Body of pancreas (tissue), 4 donors: ENCODE measurements around the gene SEM1. TPM values are rescaled to one million over a fixed set of nuclear protein-coding genes. Genes with fewer than 3 reads are reported as not detected.

ENCODE experiments used
- ATAC-seq: fragments of 150-250 bp; one replicate; pipeline ENCODE4 v1.9.1; 2016
- DNase-seq, 4 donors: peaks; one replicate each; pipeline ENCODE4 v3.0.0-alpha.2; 2019
- H3K27ac ChIP-seq, 4 donors: fragments of 200-600 bp; sonication (generic); 1 replicate in 3 of 4; 2 replicates in 1 of 4; pipeline versions ENCODE4 v1.5.1 to v1.6.1; 2016 to 2019; ENCODE audit warnings: mild to moderate bottlenecking in 1 of 4, mixed read lengths in 1 of 4, moderate library complexity in 1 of 4
- H3K27me3 ChIP-seq, 2 donors: fragments of 200-600 bp; sonication (generic); one replicate each; pipeline ENCODE4 v1.6.0; 2016; ENCODE audit warnings: mild to moderate bottlenecking in 1 of 2
- H3K36me3 ChIP-seq, 2 donors: fragments of 200-600 bp; sonication (generic); replicated peaks in 1 of 2; 2 replicates each; pipeline ENCODE4 v1.5.1; 2016; ENCODE audit warnings: low read depth in 2 of 2; ENCODE audit not compliant: insufficient read depth in 1 of 2
- H3K4me1 ChIP-seq: fragments of 200-600 bp; sonication (generic); one replicate; pipeline ENCODE4 v1.6.0; 2016
- H3K4me3 ChIP-seq, 2 donors: fragments of 200-600 bp; sonication (generic); 1 replicate in 1 of 2; 2 replicates in 1 of 2; pipeline ENCODE4 v1.5.1; 2016 to 2019
- H3K9me3 ChIP-seq, 3 donors: fragments of 200-600 bp; sonication (generic); 1 replicate in 2 of 3; 2 replicates in 1 of 3; pipeline ENCODE4 v1.5.1; 2016
- CTCF ChIP-seq, 7 experiments: fragments of 450-650 bp in 4 of 7; fragments of 200-600 bp in 3 of 7; sonication (generic) in 3 of 7; IDR thresholded peaks; one replicate each; pipeline ENCODE4 v1.5.1; 2016 to 2019; ENCODE audit warnings: antibody characterized with exemption in 7 of 7
- POLR2A ChIP-seq, 3 donors: fragments of 450-650 bp; IDR thresholded peaks; one replicate each; pipeline ENCODE4 v1.6.1; 2016; ENCODE audit warnings: antibody characterized with exemption in 3 of 3, mild to moderate bottlenecking in 2 of 3
- WGBS, 2 donors: methylation state at CpG; one replicate each; pipeline ENCODE4 v1.1.5; 2017; 5-methylcytosine and 5-hydroxymethylcytosine counted together
- intact Hi-C: fragments of 100-400 bp; cut with DNase I; formaldehyde crosslinking; loops from one replicate; pipeline ENCODE4 v1.15.1; 2023
- total RNA-seq, 2 donors: library from RNA; depleted of rRNA; stranded (reverse); fragments of >200 nt; gene quantifications; one replicate each; pipeline ENCODE4 v1.1.0, GENCODE V29; 2016

The SEM1 gene
- total RNA-seq, 2 donors from 2014 or later, result 6.6 to 19.7 TPM

- Histone ChIP-seq H3K4me1 (no peaks in the 10 kb centered on the region), H3K4me3 (no peak overlapping the region), H3K36me3 (peaks cover 0 to 2% of the 10 kb centered on the region in 2 donors), H3K27me3 (no peaks in the 10 kb centered on the region), H3K27ac (no peak overlapping the region), H3K9me3 (no peaks in the 10 kb centered on the region)
- no peak for TF ChIP-seq POLR2A (IDR thresholded peaks at IDR 0.05)
- TF ChIP-seq CTCF (IDR thresholded peaks at IDR 0.05), result no peak
- no peak for ATAC-seq
- intact Hi-C loops, result no loop called here
- no peak for DNase-seq
Measured at GRCh38 chr7:96686305-96686704, 23.3 kb downstream of the SEM1 start.

GRCh38 chr7:96685755-96686154 lies 23.9 kb downstream of the SEM1 start:
- Histone ChIP-seq H3K27me3 (no peaks in the 10 kb centered on the region), H3K4me3 (no peak overlapping the region), H3K36me3 (peaks cover 0 to 2% of the 10 kb centered on the region in 2 donors), H3K4me1 (no peaks in the 10 kb centered on the region), H3K27ac (no peak overlapping the region), H3K9me3 (no peaks in the 10 kb centered on the region)
- no peak for DNase-seq
- WGBS, 2 donors, result 87 to 92% methylated on average over 1 of the region's 1 CpG
- intact Hi-C loops, result no loop called here
- ATAC-seq, result no peak
- TF ChIP-seq POLR2A (IDR thresholded peaks at IDR 0.05) (no peak), CTCF (IDR thresholded peaks at IDR 0.05) (no peak)

GRCh38 chr7:96685353-96685752 lies 24.3 kb downstream of the SEM1 start:
- Histone ChIP-seq H3K27ac (no peak overlapping the region), H3K27me3 (no peaks in the 10 kb centered on the region), H3K36me3 (peaks cover 0 to 2% of the 10 kb centered on the region in 2 donors), H3K4me3 (no peak overlapping the region), H3K9me3 (no peaks in the 10 kb centered on the region), H3K4me1 (no peaks in the 10 kb centered on the region)
- no peak for TF ChIP-seq POLR2A (IDR thresholded peaks at IDR 0.05)
- TF ChIP-seq CTCF (IDR thresholded peaks at IDR 0.05), result no peak
- intact Hi-C loops, result no loop called here
- WGBS, 2 donors, result 61 to 73% methylated on average over 3 of the region's 3 CpGs
- DNase-seq (no peak), ATAC-seq (no peak)

- TF ChIP-seq CTCF (IDR thresholded peaks at IDR 0.05) (no peak), POLR2A (IDR thresholded peaks at IDR 0.05) (no peak)
- DNase-seq, result no peak
- ATAC-seq, result no peak
- H3K4me3 ChIP-seq, result no peak overlapping the region
- no peak overlapping the region for H3K27ac ChIP-seq
- intact Hi-C loops, result no loop called here
- H3K27me3 ChIP-seq, result no peaks in the 10 kb centered on the region
- 87 to 96% methylated on average over 4 of the region's 4 CpGs for WGBS, 2 donors
- no peaks in the 10 kb centered on the region for H3K9me3 ChIP-seq
- H3K4me1 ChIP-seq, result no peaks in the 10 kb centered on the region
- no peaks in the 10 kb centered on the region for H3K36me3 ChIP-seq
Measured at GRCh38 chr7:96679886-96680285, 29.8 kb downstream of the SEM1 start.

GRCh38 chr7:96676919-96677318 lies 32.7 kb downstream of the SEM1 start:
- Histone ChIP-seq H3K4me1 (no peaks in the 10 kb centered on the region), H3K27ac (no peak overlapping the region), H3K9me3 (no peaks in the 10 kb centered on the region), H3K4me3 (no peak overlapping the region), H3K36me3 (no peaks in the 10 kb centered on the region), H3K27me3 (no peaks in the 10 kb centered on the region)
- DNase-seq (no peak), ATAC-seq (no peak)
- intact Hi-C loops, result no loop called here
- 86 to 90% methylated on average over 5 of the region's 5 CpGs for WGBS, 2 donors
- TF ChIP-seq CTCF (IDR thresholded peaks at IDR 0.05) (no peak), POLR2A (IDR thresholded peaks at IDR 0.05) (no peak)
